SK-N-SH treated with all-trans-retinoic acid at 6 μM for 48 hours (cell line): ENCODE results near the gene KCNG1.

Experiments
- ATAC-seq: fragments of 200-7000 bp; cut with Tn5 transposase; 3 replicates; pipeline ENCODE4 v1.9.1; 2020; ENCODE audit warnings: mild to moderate bottlenecking, moderate library complexity
- ARNTL ChIP-seq: fragments of 450-650 bp; formaldehyde crosslinking; IDR thresholded peaks from 2 replicates; pipeline ENCODE4 v1.5.0; 2020; ENCODE audit warnings: low read depth, mild to moderate bottlenecking, moderate library complexity, borderline replicate concordance
- BACH2 ChIP-seq: fragments of 250-450 bp; sonication (Bioruptor Pico); IDR thresholded peaks from 2 replicates; pipeline ENCODE4 v1.9.0; 2021; ENCODE audit warnings: mild to moderate bottlenecking, borderline replicate concordance
- CREB5 ChIP-seq: fragments of 250-450 bp; sonication (Bioruptor Pico); IDR thresholded peaks from 2 replicates; pipeline ENCODE4 v1.5.1; 2020; ENCODE audit warnings: low read depth, mild to moderate bottlenecking, moderate library complexity
- CSDC2 ChIP-seq: fragments of 250-450 bp; sonication (Bioruptor Pico); IDR thresholded peaks from 2 replicates; pipeline ENCODE4 v1.5.0; 2020; ENCODE audit warnings: mild to moderate bottlenecking, moderate library complexity
- CSRNP3 ChIP-seq: fragments of 250-450 bp; sonication (Bioruptor Pico); IDR thresholded peaks from 2 replicates; pipeline ENCODE4 v1.5.1; 2021; ENCODE audit warnings: mild to moderate bottlenecking, moderate library complexity
- ESRRG ChIP-seq: fragments of 250-450 bp; sonication (Bioruptor Pico); IDR thresholded peaks from 2 replicates; pipeline ENCODE4 v1.6.1; 2021; ENCODE audit warnings: mild to moderate bottlenecking
- GLIS3 ChIP-seq: fragments of 250-450 bp; sonication (Bioruptor Pico); IDR thresholded peaks from 2 replicates; pipeline ENCODE4 v1.5.0; 2020; ENCODE audit warnings: mild to moderate bottlenecking, moderate library complexity
- ISL1 ChIP-seq: fragments of 250-450 bp; sonication (Bioruptor Pico); IDR thresholded peaks from 2 replicates; pipeline ENCODE4 v2.1.2; 2022; ENCODE audit warnings: mild to moderate bottlenecking, moderate library complexity
- OSR1 ChIP-seq: fragments of 250-450 bp; sonication (Bioruptor Pico); IDR thresholded peaks from 2 replicates; pipeline ENCODE4 v1.8.0; 2022; ENCODE audit warnings: moderate library complexity, mild to moderate bottlenecking, inconsistent platforms
- PATZ1 ChIP-seq: fragments of 250-450 bp; sonication (Bioruptor Pico); IDR thresholded peaks from 2 replicates; pipeline ENCODE4 v1.8.0; 2020; ENCODE audit warnings: mild to moderate bottlenecking, moderate library complexity, borderline replicate concordance
- PPARA ChIP-seq: fragments of 250-450 bp; sonication (Bioruptor Pico); IDR thresholded peaks from 2 replicates; pipeline ENCODE4 v1.5.0; 2020; ENCODE audit warnings: mild to moderate bottlenecking, borderline replicate concordance
- RARB ChIP-seq: fragments of 250-450 bp; sonication (Bioruptor Pico); IDR thresholded peaks from 2 replicates; pipeline ENCODE4 v1.8.0; 2021; ENCODE audit warnings: mild to moderate bottlenecking, moderate library complexity
- SNAI2 ChIP-seq: fragments of 250-450 bp; sonication (Bioruptor Pico); IDR thresholded peaks from 2 replicates; pipeline ENCODE4 v1.5.0; 2020; ENCODE audit warnings: mild to moderate bottlenecking, moderate library complexity
- TCF4 ChIP-seq: fragments of 250-450 bp; sonication (Bioruptor Pico); IDR thresholded peaks from 2 replicates; pipeline ENCODE4 v1.8.0; 2021; ENCODE audit warnings: mild to moderate bottlenecking, moderate library complexity, borderline replicate concordance
- TOX ChIP-seq: fragments of 250-450 bp; sonication (Bioruptor Pico); IDR thresholded peaks from 2 replicates; pipeline ENCODE4 v1.8.0; 2021; ENCODE audit warnings: mild to moderate bottlenecking, moderate library complexity, borderline replicate concordance
- TSHZ2 ChIP-seq: fragments of 250-450 bp; sonication (Bioruptor Pico); IDR thresholded peaks from 2 replicates; pipeline ENCODE4 v1.5.0; 2020; ENCODE audit warnings: mild to moderate bottlenecking, moderate library complexity
- ZC3H10 ChIP-seq: fragments of 250-450 bp; sonication (Bioruptor Pico); IDR thresholded peaks from 2 replicates; pipeline ENCODE4 v1.5.1; 2021; ENCODE audit warnings: mild to moderate bottlenecking, moderate library complexity
- ZFP3 ChIP-seq: fragments of 250-450 bp; sonication (Bioruptor Pico); IDR thresholded peaks from 2 replicates; pipeline ENCODE4 v1.5.0; 2020; ENCODE audit warnings: mild to moderate bottlenecking, moderate library complexity
- ZFP30 ChIP-seq: fragments of 450-650 bp; formaldehyde crosslinking; IDR thresholded peaks from 2 replicates; pipeline ENCODE4 v1.5.0; 2022; ENCODE audit warnings: mild to moderate bottlenecking, moderate library complexity
- ZNF70 ChIP-seq: fragments of 450-650 bp; formaldehyde crosslinking; IDR thresholded peaks from 2 replicates; pipeline ENCODE4 v1.5.0; 2020; ENCODE audit warnings: mild to moderate bottlenecking, moderate library complexity
- ZNF8 ChIP-seq: fragments of 450-650 bp; formaldehyde crosslinking; IDR thresholded peaks from 2 replicates; pipeline ENCODE4 v1.5.0; 2020; ENCODE audit warnings: mild to moderate bottlenecking, moderate library complexity

KCNG1 gene

GRCh38 chr20:51029556-51029955 is 6.6 kb upstream of the KCNG1 start (continued):
- no peak for TF ChIP-seq OSR1 (CRISPR knock-in tag)
- TF ChIP-seq CSRNP3, result no peak
- no peak for TF ChIP-seq TSHZ2 (CRISPR knock-in tag)
- TF ChIP-seq SNAI2 (CRISPR knock-in tag), result no peak
- TF ChIP-seq CSDC2 (CRISPR knock-in tag), result no peak
- TF ChIP-seq ZFP3 (CRISPR knock-in tag), result no peak
- TF ChIP-seq GLIS3 (CRISPR knock-in tag), result no peak

- no peak for ATAC-seq
- TF ChIP-seq GLIS3 (CRISPR knock-in tag) (no peak), PATZ1 (CRISPR knock-in tag) (no peak), ZNF8 (CRISPR knock-in tag) (no peak), SNAI2 (CRISPR knock-in tag) (no peak), ARNTL (CRISPR knock-in tag) (no peak), ZFP30 (CRISPR knock-in tag) (no peak), PPARA (CRISPR knock-in tag) (no peak), ZNF70 (CRISPR knock-in tag) (no peak), ISL1 (no peak), ZFP3 (CRISPR knock-in tag) (no peak), TCF4 (no peak), ESRRG (CRISPR knock-in tag) (no peak), OSR1 (CRISPR knock-in tag) (no peak), TOX (CRISPR knock-in tag) (no peak), RARB (CRISPR knock-in tag) (no peak), BACH2 (no peak), ZC3H10 (no peak)
Measured at GRCh38 chr20:51028616-51029212, 5.8 kb upstream of the KCNG1 start.

- no peak for TF ChIP-seq GLIS3 (CRISPR knock-in tag)
- no peak for TF ChIP-seq ESRRG (CRISPR knock-in tag)
- TF ChIP-seq ARNTL (CRISPR knock-in tag), result no peak
- TF ChIP-seq RARB (CRISPR knock-in tag), result no peak
- TF ChIP-seq ZFP3 (CRISPR knock-in tag), result no peak
- no peak for TF ChIP-seq CREB5 (CRISPR knock-in tag)
- no peak for TF ChIP-seq ZNF70 (CRISPR knock-in tag)
- no peak for TF ChIP-seq ISL1
- TF ChIP-seq CSRNP3, result no peak
- no peak for TF ChIP-seq OSR1 (CRISPR knock-in tag)
- ATAC-seq, result no peak
Measured at GRCh38 chr20:51027035-51027795, 4.3 kb upstream of the KCNG1 start.
